ENCODE data around the gene BRWD1. TPM values are rescaled to one million over a fixed set of nuclear protein-coding genes. Genes with fewer than 3 reads are reported as not detected.

BRWD1 gene
- total RNA-seq, 3 donors from 2014 or later (not counting 1 experiment from before 2014, with no cell fraction given) = 92.0 to 93.8 (median 93.3) TPM

- Mint-ChIP-seq H3K9me3 (no peaks in the 10 kb centered on the region), H3K4me3 (no peak overlapping the region), H3K36me3 (no peaks in the 10 kb centered on the region), H3K4me1 (no peaks in the 10 kb centered on the region), H3K27ac (no peak overlapping the region), H3K27me3 (ENCODE audit: low read depth in 2 of 2) (no peaks in the 10 kb centered on the region)
- Histone ChIP-seq H3K27me3 (ENCODE audit: control insufficient read depth, insufficient read depth, low read length) (no peaks in the 10 kb centered on the region), H3K4me3 (ENCODE audit: low read length) (no peak overlapping the region), H3K36me3 (ENCODE audit: control insufficient read depth, insufficient read depth, low read length) (peaks cover 53% of the 10 kb centered on the region), H3K27ac (ENCODE audit: low read length) (no peak overlapping the region), H3K9me3 (ENCODE audit: control insufficient read depth, insufficient read depth, low read length) (no peaks in the 10 kb centered on the region), H3K4me1 (ENCODE audit: control insufficient read depth, insufficient read depth, low read length) (no peaks in the 10 kb centered on the region)
- WGBS (ENCODE audit: insufficient coverage) = 91% methylated on average over 1 of the region's 2 CpGs
- ATAC-seq (no peak), DNase-seq (no peak)
- no peak for TF ChIP-seq CTCF (IDR thresholded peaks at IDR 0.05)
- intact Hi-C loops (cut with micrococcal nuclease) = no loop called here
Measured at GRCh38 chr21:39263372-39263771, 50.1 kb downstream of the BRWD1 start.

- Histone ChIP-seq H3K4me3 (ENCODE audit: low read length) (no peak overlapping the region), H3K4me1 (ENCODE audit: control insufficient read depth, insufficient read depth, low read length) (no peaks in the 10 kb centered on the region), H3K27ac (ENCODE audit: low read length) (no peak overlapping the region), H3K27me3 (ENCODE audit: control insufficient read depth, insufficient read depth, low read length) (no peaks in the 10 kb centered on the region), H3K9me3 (ENCODE audit: control insufficient read depth, insufficient read depth, low read length) (no peaks in the 10 kb centered on the region), H3K36me3 (ENCODE audit: control insufficient read depth, insufficient read depth, low read length) (peaks cover 57% of the 10 kb centered on the region)
- Mint-ChIP-seq H3K27me3 (ENCODE audit: low read depth in 2 of 2) (no peaks in the 10 kb centered on the region), H3K4me3 (no peak overlapping the region), H3K27ac (peak overlapping the region in 1 of 2 donors; percentile 51), H3K4me1 (no peaks in the 10 kb centered on the region), H3K36me3 (no peaks in the 10 kb centered on the region), H3K9me3 (no peaks in the 10 kb centered on the region)
- intact Hi-C loops (cut with micrococcal nuclease) = no loop called here
- 95% methylated on average over 3 of the region's 4 CpGs for WGBS (ENCODE audit: insufficient coverage)
- no peak for TF ChIP-seq CTCF (IDR thresholded peaks at IDR 0.05)
- ATAC-seq (no peak), DNase-seq (no peak)
Measured at GRCh38 chr21:39258207-39258606, 55.2 kb downstream of the BRWD1 start.

GRCh38 chr21:39251326-39251725 is 62.1 kb downstream of the BRWD1 start:
- no peaks in the 10 kb centered on the region for H3K9me3 ChIP-seq (ENCODE audit: control insufficient read depth, insufficient read depth, low read length)
- Mint-ChIP-seq H3K4me3 (no peak overlapping the region), H3K36me3 (peaks cover 3% of the 10 kb centered on the region), H3K27ac (no peak overlapping the region), H3K9me3 (no peaks in the 10 kb centered on the region), H3K4me1 (peaks cover under 1 to 9% of the 10 kb centered on the region in 2 donors), H3K27me3 (ENCODE audit: low read depth in 2 of 2) (no peaks in the 10 kb centered on the region)
- 100% methylated on average over 2 of the region's 3 CpGs for WGBS (ENCODE audit: insufficient coverage)
- no peak for TF ChIP-seq CTCF (IDR thresholded peaks at IDR 0.05)
- H3K4me3 ChIP-seq (ENCODE audit: low read length) = no peak overlapping the region
- no peak for ATAC-seq
- intact Hi-C loops (cut with micrococcal nuclease) = no loop called here
- H3K27me3 ChIP-seq (ENCODE audit: control insufficient read depth, insufficient read depth, low read length) = no peaks in the 10 kb centered on the region
- H3K4me1 ChIP-seq (ENCODE audit: control insufficient read depth, insufficient read depth, low read length) = no peaks in the 10 kb centered on the region
- no peak overlapping the region for H3K27ac ChIP-seq (ENCODE audit: low read length)
- H3K36me3 ChIP-seq (ENCODE audit: control insufficient read depth, insufficient read depth, low read length) = peaks cover 71% of the 10 kb centered on the region
- no peak for DNase-seq

DNA sequence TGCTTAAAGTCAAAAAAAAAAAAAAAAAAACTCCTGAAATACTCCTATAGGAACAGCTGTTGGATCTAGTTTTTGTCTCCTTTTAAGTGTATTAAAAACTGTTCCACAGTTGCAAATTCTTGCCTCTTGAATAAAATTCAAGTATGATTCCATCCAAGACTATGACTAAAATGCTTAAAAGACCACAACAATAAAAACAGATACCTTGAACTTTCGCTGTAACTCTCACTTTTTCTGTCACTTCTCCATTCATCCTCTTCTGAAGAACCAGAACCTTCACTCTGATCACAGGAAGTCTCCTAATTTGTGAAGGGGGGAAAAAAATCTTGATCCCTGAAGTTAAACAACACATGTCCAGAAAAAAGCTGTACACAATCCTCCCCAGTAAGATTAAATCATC is 75.2 kb downstream of the BRWD1 start:
- DNase-seq (no peak), ATAC-seq (no peak)
- intact Hi-C loops (cut with micrococcal nuclease) = no loop called here
- H3K9me3 Mint-ChIP-seq = no peaks in the 10 kb centered on the region
- 80% methylated on average over 1 of the region's 1 CpG for WGBS (ENCODE audit: insufficient coverage)
- no peaks in the 10 kb centered on the region for H3K27me3 ChIP-seq (ENCODE audit: control insufficient read depth, insufficient read depth, low read length)
- H3K4me1 Mint-ChIP-seq = peaks cover 13 to 29% of the 10 kb centered on the region in 2 donors
- H3K4me3 Mint-ChIP-seq = no peak overlapping the region
- no peaks in the 10 kb centered on the region for H3K9me3 ChIP-seq (ENCODE audit: control insufficient read depth, insufficient read depth, low read length)
- no peaks in the 10 kb centered on the region for H3K27me3 Mint-ChIP-seq (ENCODE audit: low read depth in 2 of 2)
- TF ChIP-seq CTCF (IDR thresholded peaks at IDR 0.05) = no peak
- no peak overlapping the region for H3K4me3 ChIP-seq (ENCODE audit: low read length)
- H3K36me3 Mint-ChIP-seq = peaks cover 25% of the 10 kb centered on the region
- peaks cover 59% of the 10 kb centered on the region for H3K36me3 ChIP-seq (ENCODE audit: control insufficient read depth, insufficient read depth, low read length)
- H3K4me1 ChIP-seq (ENCODE audit: control insufficient read depth, insufficient read depth, low read length) = no peaks in the 10 kb centered on the region
- H3K27ac ChIP-seq (ENCODE audit: low read length) = no peak overlapping the region
- H3K27ac Mint-ChIP-seq = peak overlapping the region in 1 of 2 donors; percentile 35

All from natural killer cell (primary cell).